Neural cell (in vitro differentiated cells): ENCODE data around the gene OR56A5.
"Not testable (repeated sequence)": the region's sequence is repeated elsewhere in the genome, so short reads cannot be mapped to it uniquely, and the experiment has no call there.

Experiments used
- CTCF ChIP-seq: fragments of 450-650 bp; IDR thresholded peaks from 2 replicates; pipeline ENCODE4 v1.5.1; 2014; ENCODE audit warnings: antibody characterized with exemption, mild to moderate bottlenecking, moderate library complexity; ENCODE audit not compliant: poor library complexity, severe bottlenecking
- EP300 ChIP-seq: fragments of 450-650 bp; conservative IDR thresholded peaks from 2 replicates; pipeline ENCODE4 v1.6.1; 2014; ENCODE audit warnings: antibody characterized with exemption, mild to moderate bottlenecking, moderate library complexity; ENCODE audit not compliant: poor library complexity, severe bottlenecking
- EZH2 ChIP-seq: fragments of 200-600, 300-800 bp; shearing (Covaris generic), sonication (generic); IDR thresholded peaks from 2 replicates; pipeline ENCODE4 v1.6.1; 2014; ENCODE audit warnings: antibody characterized with exemption, low read length, borderline replicate concordance, mild to moderate bottlenecking; ENCODE audit not compliant: insufficient read depth, poor library complexity, severe bottlenecking
- MXI1 ChIP-seq: fragments of 450-650 bp; conservative IDR thresholded peaks from 2 replicates; pipeline ENCODE4 v1.6.1; 2014; ENCODE audit warnings: antibody characterized with exemption, mild to moderate bottlenecking; ENCODE audit not compliant: poor library complexity, severe bottlenecking
- POLR2AphosphoS5 ChIP-seq: IDR thresholded peaks from 2 replicates; pipeline ENCODE4 v1.6.1; 2012
- RAD21 ChIP-seq: fragments of 450-650 bp; conservative IDR thresholded peaks from 2 replicates; pipeline ENCODE4 v1.6.1; 2014; ENCODE audit warnings: antibody characterized with exemption, mild to moderate bottlenecking, moderate library complexity
- REST ChIP-seq: IDR thresholded peaks from 2 replicates; pipeline ENCODE4 v1.6.1; 2012; ENCODE audit warnings: borderline replicate concordance
- SMC3 ChIP-seq: fragments of 450-650 bp; conservative IDR thresholded peaks from 2 replicates; pipeline ENCODE4 v1.6.1; 2014; ENCODE audit warnings: antibody characterized with exemption, mild to moderate bottlenecking, moderate library complexity; ENCODE audit not compliant: poor library complexity

GRCh38 chr11:5960704-5961320 lies 7.5 kb downstream of the OR56A5 start:
- TF ChIP-seq CTCF, POLR2AphosphoS5, SMC3, MXI1, EZH2, REST, EP300, RAD21: not testable (repeated sequence)
